ENCODE results near the gene SLC66A2.
"Not testable (repeated sequence)": the region's sequence is repeated elsewhere in the genome, so short reads cannot be mapped to it uniquely, and the experiment has no call there.

SLC66A2 gene

DNA sequence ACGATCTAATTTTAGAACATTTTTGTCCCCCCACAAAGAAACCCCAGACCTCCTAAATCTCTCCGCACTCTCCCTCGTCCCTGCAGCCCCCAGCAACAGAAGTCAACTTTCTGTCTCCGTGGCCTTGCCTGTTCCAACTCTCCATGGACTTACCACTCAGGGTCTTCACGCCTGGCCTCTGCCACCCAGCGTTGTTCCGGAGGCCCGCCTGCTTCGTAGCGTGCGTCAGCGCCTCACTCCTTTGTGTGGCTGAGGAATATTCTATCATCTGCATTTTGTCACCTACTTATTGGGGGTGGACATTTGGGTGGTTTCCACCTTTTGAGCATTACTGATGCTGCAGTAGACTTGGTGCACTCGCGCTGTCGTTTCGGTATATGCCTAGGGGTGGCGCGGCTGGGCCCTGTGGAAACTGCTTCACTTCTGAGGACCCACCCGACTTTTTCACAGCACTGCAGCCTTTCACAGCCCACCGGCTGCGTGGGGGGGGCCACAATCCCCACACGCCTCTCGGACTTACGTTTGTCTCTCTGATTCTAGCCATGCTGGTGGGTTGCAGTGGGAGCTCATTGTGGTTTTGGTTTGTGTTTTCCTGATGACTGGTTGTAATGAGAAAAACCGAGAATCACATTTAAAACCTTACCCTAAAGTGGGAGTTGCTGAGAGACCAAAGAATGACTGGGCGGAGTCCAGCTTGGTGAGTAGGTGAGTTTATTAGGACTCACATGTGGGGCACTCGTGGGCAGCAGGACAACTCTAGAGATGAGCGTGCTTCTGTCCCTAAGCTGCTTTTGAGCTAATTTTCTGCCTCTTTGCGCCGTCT lies 11.6 kb upstream of the SLC66A2 start:
- TF ChIP-seq, protein P1, sequence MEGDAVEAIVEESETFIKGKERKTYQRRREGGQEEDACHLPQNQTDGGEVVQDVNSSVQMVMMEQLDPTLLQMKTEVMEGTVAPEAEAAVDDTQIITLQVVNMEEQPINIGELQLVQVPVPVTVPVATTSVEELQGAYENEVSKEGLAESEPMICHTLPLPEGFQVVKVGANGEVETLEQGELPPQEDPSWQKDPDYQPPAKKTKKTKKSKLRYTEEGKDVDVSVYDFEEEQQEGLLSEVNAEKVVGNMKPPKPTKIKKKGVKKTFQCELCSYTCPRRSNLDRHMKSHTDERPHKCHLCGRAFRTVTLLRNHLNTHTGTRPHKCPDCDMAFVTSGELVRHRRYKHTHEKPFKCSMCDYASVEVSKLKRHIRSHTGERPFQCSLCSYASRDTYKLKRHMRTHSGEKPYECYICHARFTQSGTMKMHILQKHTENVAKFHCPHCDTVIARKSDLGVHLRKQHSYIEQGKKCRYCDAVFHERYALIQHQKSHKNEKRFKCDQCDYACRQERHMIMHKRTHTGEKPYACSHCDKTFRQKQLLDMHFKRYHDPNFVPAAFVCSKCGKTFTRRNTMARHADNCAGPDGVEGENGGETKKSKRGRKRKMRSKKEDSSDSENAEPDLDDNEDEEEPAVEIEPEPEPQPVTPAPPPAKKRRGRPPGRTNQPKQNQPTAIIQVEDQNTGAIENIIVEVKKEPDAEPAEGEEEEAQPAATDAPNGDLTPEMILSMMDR (conservative IDR thresholded peaks at IDR 0.05; ENCODE audit: low read length): no peak
- DNase-seq (ENCODE audit: low read depth): no peak

DNA sequence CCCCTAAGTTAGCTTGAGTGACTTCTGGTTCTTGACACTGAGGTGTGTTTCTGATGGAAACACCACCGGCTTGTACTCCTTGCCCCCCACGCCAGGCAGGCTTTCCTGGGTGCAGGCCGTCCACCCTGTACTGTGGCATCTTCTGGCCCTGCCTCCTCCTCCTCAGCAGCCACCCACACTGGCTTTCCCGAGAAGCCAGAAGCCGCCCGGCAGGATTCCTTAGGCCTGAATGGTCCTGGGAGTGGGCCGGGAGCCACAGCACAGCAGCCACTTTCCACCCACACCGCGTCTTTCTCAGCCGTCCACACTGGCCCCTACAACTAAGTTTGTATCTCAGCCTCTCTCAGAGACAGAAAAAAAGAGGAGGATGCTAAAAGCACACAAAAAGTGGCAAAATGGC lies 10.9 kb upstream of the SLC66A2 start:
- TF ChIP-seq, protein P1 (conservative IDR thresholded peaks at IDR 0.05; ENCODE audit: low read length): no peak
- DNase-seq (ENCODE audit: low read depth): peak; percentile 42
- no peak overlapping the region for H3K4me3 ChIP-seq (ENCODE audit: low read length)

More for the DNA sequence above, 11.6 kb upstream of the SLC66A2 start:
- H3K4me3 ChIP-seq (ENCODE audit: low read length): no peak overlapping the region

DNA sequence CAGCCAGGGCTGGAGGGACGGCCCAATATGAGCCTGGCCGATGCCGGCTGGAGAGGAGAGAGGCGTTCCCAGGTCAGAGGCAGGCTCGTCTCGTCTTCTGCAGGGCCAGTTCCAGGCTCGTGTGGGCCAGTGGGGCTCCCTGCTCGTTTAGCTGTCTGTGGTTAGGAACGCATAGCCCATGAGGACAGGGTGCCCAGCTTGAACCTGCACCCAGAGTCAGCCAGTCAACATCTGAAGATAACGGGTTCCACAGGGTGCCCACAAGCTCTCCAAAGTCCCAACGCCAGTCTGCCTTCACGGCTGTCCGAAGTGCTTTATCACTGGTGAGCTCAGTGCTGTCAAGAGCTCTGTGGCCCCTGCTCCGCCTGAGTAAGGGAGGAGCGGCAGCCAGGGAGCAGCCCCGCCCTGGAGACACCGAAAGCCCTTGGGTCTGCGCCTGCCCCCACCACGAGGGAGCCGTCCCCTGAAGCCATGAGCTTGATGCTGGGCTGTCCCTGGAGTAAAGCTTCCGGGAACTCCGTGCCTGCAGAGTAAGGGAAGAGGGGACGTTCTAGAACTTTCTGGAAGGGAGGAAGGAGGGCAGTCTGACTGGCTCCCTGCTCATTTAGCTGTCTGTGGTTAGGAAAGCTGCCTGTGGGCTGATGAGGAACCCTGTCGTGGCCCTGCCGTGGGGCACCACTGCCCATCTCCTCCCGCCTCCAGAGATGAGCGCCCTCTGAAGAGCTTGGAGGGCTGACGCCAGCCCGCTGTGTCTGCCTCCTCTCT lies 10.3 kb upstream of the SLC66A2 start:
- DNase-seq (ENCODE audit: low read depth): no peak
- TF ChIP-seq, protein P1 (conservative IDR thresholded peaks at IDR 0.05; ENCODE audit: low read length): no peak
- no peak overlapping the region for H3K4me3 ChIP-seq (ENCODE audit: low read length)

DNA sequence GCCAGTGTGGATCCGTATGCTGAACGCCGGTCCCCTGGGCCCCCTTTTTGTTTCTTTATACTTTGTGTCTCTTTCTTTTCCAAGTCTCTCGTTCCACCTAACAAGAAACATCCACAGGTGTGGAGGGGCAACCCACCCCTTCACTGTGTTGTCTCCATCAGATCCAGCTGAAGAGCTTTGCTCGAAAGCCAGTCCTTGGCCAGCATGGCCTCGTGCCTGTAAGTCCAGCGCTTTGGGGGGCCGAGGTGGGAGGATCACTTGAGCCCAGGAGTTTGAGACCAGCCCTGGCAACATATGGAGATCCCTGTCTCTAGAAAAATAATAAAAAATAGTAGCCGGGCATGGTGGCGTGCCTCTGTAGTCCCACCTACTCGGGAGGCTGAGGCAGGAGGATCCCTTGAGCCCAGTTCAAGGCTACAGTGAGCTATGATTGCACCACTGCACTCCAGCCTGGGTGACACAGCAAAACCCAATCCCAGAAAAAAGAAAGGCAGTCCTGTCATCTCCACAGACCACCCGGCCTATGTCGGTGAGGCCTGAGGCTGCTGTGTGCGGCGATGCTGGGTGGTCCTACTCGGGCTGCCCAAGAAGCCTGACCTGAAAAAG lies 9.6 kb upstream of the SLC66A2 start:
- no peak for DNase-seq (ENCODE audit: low read depth)
- TF ChIP-seq, protein P1 (conservative IDR thresholded peaks at IDR 0.05; ENCODE audit: low read length): no peak
- no peak overlapping the region for H3K4me3 ChIP-seq (ENCODE audit: low read length)

DNA sequence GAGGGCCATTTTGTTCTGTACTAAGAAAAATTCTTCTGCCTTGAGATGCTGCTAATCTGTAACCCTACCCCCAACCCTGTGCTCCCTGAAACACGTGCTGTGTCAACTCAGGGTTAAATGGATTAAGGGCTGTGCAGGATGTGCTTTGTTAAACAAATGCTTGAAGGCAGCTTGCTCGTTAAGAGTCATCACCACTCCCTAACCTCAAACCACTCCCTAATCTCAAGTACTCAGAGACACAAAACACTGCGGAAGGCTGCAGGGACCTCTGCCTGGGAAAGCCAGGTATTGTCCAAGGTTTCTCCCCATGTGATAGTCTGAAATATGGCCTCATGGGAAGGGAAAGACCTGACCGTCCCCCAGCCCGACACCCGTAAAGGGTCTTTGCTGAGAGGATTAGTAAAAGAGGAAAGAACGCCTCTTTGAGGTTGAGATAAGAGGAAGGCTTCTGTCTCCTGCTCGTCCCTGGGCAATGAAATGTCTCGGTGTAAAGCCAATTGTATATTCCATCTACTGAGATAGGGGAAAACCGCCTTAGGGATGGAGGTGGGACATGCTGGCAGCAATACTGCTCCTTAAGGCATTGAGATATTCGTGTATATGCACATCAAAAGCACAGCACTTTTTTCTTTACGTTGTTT lies 8.8 kb upstream of the SLC66A2 start:
- peak; percentile 47 for DNase-seq (ENCODE audit: low read depth)
- not testable (repeated sequence) for H3K4me3 ChIP-seq (ENCODE audit: low read length)

DNA sequence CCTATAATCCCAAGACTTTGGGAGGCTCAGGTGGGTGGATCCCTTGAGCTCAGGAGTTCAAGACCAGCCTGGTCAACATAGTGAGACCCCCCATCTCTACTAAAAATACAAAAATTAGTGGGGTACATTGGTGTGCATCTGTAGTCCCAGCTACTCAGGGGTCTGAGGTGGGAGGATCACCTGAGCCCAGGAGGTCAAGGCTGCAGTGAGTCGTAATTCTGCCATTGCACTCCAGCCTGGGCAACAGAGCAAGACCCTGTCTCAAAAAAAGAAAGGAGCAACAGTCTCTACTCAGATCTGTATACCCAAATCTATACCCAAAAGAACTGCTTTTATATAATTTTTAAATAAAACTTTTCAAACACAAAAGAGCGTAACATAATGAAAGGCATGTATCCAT lies 7.5 kb upstream of the SLC66A2 start:
- TF ChIP-seq, protein P1 (conservative IDR thresholded peaks at IDR 0.05; ENCODE audit: low read length): no peak

DNA sequence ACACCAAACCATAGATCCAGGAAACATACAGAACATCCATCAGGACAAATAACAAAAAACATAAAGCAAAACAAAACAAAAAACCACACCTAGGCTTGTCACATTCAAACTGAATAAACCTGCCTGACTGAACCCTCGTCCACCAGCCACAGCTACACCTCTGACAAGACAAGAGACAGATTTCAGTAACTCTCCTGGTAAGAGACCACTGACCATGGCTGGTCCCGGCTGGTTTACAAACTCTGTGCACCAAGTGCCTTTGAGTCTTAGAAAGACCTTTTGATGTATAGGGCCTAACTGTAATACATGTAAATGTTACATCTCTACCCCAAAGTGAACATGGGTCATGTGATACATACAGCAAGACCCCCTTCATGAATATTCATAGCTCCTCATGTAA lies 4.8 kb upstream of the SLC66A2 start:
- no peak overlapping the region for H3K4me3 ChIP-seq (ENCODE audit: low read length)
- TF ChIP-seq, protein P1 (conservative IDR thresholded peaks at IDR 0.05; ENCODE audit: low read length): no peak
- no peak for DNase-seq (ENCODE audit: low read depth)

More for the DNA sequence above, 7.5 kb upstream of the SLC66A2 start:
- DNase-seq (ENCODE audit: low read depth): no peak
- no peak overlapping the region for H3K4me3 ChIP-seq (ENCODE audit: low read length)

All from AG10803 (cell line).